SK-N-MC (cell line): Measurements from ENCODE around the gene PEPD.

ENCODE experiments used
- EZH2 ChIP-seq: fragments of 200-600 bp; sonication (generic); IDR thresholded peaks from one replicate; pipeline ENCODE4 v1.6.1; 2017; ENCODE audit warnings: antibody characterized with exemption
- POLR2AphosphoS5 ChIP-seq: IDR thresholded peaks from 2 replicates; pipeline ENCODE4 v1.6.1; 2012; ENCODE audit warnings: mild to moderate bottlenecking, low read depth, low read length, borderline replicate concordance

- TF ChIP-seq POLR2AphosphoS5 (no peak), EZH2 (no peak)
Measured at GRCh38 chr19:33496038-33496895, 25.3 kb downstream of the PEPD start.
